Ovary (tissue), 3 donors: ENCODE data around the gene VENTX.

Source experiments
- EP300 ChIP-seq: sonication (generic); formaldehyde crosslinking; IDR thresholded peaks from one replicate; pipeline ENCODE4 v1.6.1; 2017; ENCODE audit warnings: antibody characterized with exemption
- POLR2A ChIP-seq: fragments of 450-650 bp; IDR thresholded peaks from one replicate; pipeline ENCODE4 v1.6.1; 2017; ENCODE audit warnings: antibody characterized with exemption, mild to moderate bottlenecking, moderate library complexity
- TF ChIP-seq, protein P1 (sequence below), 3 donors: fragments of 450-650 bp in 2 of 3; fragments of 200-600 bp in 1 of 3; IDR thresholded peaks; one replicate each; pipeline versions ENCODE4 v1.5.1 to v1.8.0; 2016 to 2022; ENCODE audit warnings: antibody characterized with exemption in 3 of 3, mild to moderate bottlenecking in 1 of 3
- donor health status: DM: no; HTN: no; CAD: no.

DNA sequence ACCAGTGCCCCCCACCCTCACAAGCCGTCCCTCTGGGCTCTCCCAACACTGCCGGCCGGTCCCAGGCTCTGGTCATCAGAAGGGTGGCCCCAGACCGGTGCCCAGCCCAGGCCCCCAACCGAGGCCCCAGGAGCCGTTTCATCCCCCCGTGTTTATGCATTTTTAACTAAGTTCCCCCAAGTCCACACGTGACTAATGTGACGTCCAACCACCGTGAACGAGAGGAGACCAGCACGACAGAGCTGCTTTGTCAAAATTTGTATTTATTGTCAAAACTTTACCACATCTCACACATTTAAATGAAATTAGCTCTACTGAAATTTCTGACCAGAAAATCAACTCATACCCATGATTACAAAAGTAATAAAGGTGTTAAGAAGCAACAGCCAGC is 8.6 kb downstream of the VENTX start:
- TF ChIP-seq, protein P1, sequence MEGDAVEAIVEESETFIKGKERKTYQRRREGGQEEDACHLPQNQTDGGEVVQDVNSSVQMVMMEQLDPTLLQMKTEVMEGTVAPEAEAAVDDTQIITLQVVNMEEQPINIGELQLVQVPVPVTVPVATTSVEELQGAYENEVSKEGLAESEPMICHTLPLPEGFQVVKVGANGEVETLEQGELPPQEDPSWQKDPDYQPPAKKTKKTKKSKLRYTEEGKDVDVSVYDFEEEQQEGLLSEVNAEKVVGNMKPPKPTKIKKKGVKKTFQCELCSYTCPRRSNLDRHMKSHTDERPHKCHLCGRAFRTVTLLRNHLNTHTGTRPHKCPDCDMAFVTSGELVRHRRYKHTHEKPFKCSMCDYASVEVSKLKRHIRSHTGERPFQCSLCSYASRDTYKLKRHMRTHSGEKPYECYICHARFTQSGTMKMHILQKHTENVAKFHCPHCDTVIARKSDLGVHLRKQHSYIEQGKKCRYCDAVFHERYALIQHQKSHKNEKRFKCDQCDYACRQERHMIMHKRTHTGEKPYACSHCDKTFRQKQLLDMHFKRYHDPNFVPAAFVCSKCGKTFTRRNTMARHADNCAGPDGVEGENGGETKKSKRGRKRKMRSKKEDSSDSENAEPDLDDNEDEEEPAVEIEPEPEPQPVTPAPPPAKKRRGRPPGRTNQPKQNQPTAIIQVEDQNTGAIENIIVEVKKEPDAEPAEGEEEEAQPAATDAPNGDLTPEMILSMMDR (IDR thresholded peaks at IDR 0.05), result no peak
- no peak for TF ChIP-seq POLR2A
- no peak for TF ChIP-seq EP300
